Trophoblast cell (in vitro differentiated cells and primary cell): ENCODE data around the gene PPP1R7.
A peak's percentile ranks its signal among the peaks of the same experiment; 100 is the strongest.

Source experiments
- DNase-seq, 2 donors: peaks; one replicate each; pipeline ENCODE4 v3.0.0-alpha.2; 2016
- H2AFZ ChIP-seq: 2 replicates; pipeline ENCODE4 v1.6.1; 2013; ENCODE audit warnings: low read length, moderate library complexity, mild to moderate bottlenecking; ENCODE audit not compliant: insufficient read depth, poor library complexity
- H2AK5ac ChIP-seq: 2 replicates; pipeline ENCODE4 v1.6.1; 2013; ENCODE audit warnings: mild to moderate bottlenecking, low read length
- H2BK120ac ChIP-seq: 2 replicates; pipeline ENCODE4 v1.6.1; 2013; ENCODE audit warnings: low read length, mild to moderate bottlenecking, moderate library complexity; ENCODE audit not compliant: insufficient read depth, poor library complexity
- H2BK12ac ChIP-seq: 2 replicates; pipeline ENCODE4 v1.6.1; 2013; ENCODE audit warnings: mild to moderate bottlenecking, low read length, moderate library complexity
- H2BK5ac ChIP-seq: 2 replicates; pipeline ENCODE4 v1.6.1; 2013; ENCODE audit warnings: low read length, low read depth, moderate library complexity, mild to moderate bottlenecking; ENCODE audit not compliant: poor library complexity
- H3K14ac ChIP-seq: 2 replicates; pipeline ENCODE4 v1.6.1; 2013; ENCODE audit warnings: mild to moderate bottlenecking, low read length
- H3K18ac ChIP-seq: 2 replicates; pipeline ENCODE4 v1.6.1; 2013; ENCODE audit warnings: mild to moderate bottlenecking, low read length
- H3K23ac ChIP-seq: 2 replicates; pipeline ENCODE4 v1.6.1; 2013; ENCODE audit warnings: low read length
- H3K27ac ChIP-seq: 2 replicates; pipeline ENCODE4 v1.5.1; 2013; ENCODE audit warnings: low read depth, mild to moderate bottlenecking, inconsistent platforms, low read length, moderate library complexity
- H3K27me3 ChIP-seq: 2 replicates; pipeline ENCODE4 v1.6.1; 2013; ENCODE audit warnings: inconsistent platforms, mild to moderate bottlenecking, low read length, moderate library complexity; ENCODE audit not compliant: insufficient read depth
- H3K36me3 ChIP-seq, 2 experiments: 1 replicate in 1 of 2; 2 replicates in 1 of 2; pipeline ENCODE4 v1.6.1; 2013; ENCODE audit warnings: low read length in 2 of 2, mild to moderate bottlenecking in 2 of 2, moderate library complexity in 1 of 2; ENCODE audit not compliant: insufficient read depth in 2 of 2, control insufficient read depth in 1 of 2
- H3K4ac ChIP-seq: 2 replicates; pipeline ENCODE4 v1.6.1; 2013; ENCODE audit warnings: low read depth, mild to moderate bottlenecking, low read length, moderate library complexity
- H3K4me1 ChIP-seq, 2 experiments: 1 replicate in 1 of 2; 2 replicates in 1 of 2; pipeline ENCODE4 v1.6.1; 2013; ENCODE audit warnings: low read length in 2 of 2, mild to moderate bottlenecking in 2 of 2, moderate library complexity in 1 of 2; ENCODE audit not compliant: insufficient read depth in 2 of 2, control insufficient read depth in 1 of 2
- H3K4me2 ChIP-seq: 2 replicates; pipeline ENCODE4 v1.6.1; 2013; ENCODE audit warnings: inconsistent platforms, mild to moderate bottlenecking, low read length, moderate library complexity
- H3K4me3 ChIP-seq: 2 replicates; pipeline ENCODE4 v1.5.1; 2013; ENCODE audit warnings: mild to moderate bottlenecking, low read depth, low read length, inconsistent platforms
- H3K79me1 ChIP-seq: one replicate; pipeline ENCODE4 v1.6.1; 2013; ENCODE audit warnings: low read length
- H3K79me2 ChIP-seq: 2 replicates; pipeline ENCODE4 v1.6.1; 2013; ENCODE audit warnings: low read length, mild to moderate bottlenecking; ENCODE audit not compliant: control insufficient read depth, insufficient read depth, poor library complexity
- H3K9ac ChIP-seq: 2 replicates; pipeline ENCODE4 v1.6.1; 2013; ENCODE audit warnings: mild to moderate bottlenecking, low read length
- H3K9me3 ChIP-seq: 2 replicates; pipeline ENCODE4 v1.6.1; 2013; ENCODE audit warnings: low read depth, mild to moderate bottlenecking, control low read depth, inconsistent platforms, low read length; ENCODE audit not compliant: insufficient read depth
- H4K12ac ChIP-seq: 2 replicates; pipeline ENCODE4 v1.6.1; 2013; ENCODE audit warnings: low read depth, mild to moderate bottlenecking, low read length, moderate library complexity
- H4K8ac ChIP-seq: 2 replicates; pipeline ENCODE4 v1.6.1; 2013; ENCODE audit warnings: low read depth, mild to moderate bottlenecking, low read length, moderate library complexity
- H4K91ac ChIP-seq: one replicate; pipeline ENCODE4 v1.6.1; 2013; ENCODE audit warnings: low read depth, mild to moderate bottlenecking, low read length, moderate library complexity
- WGBS: extraction: QIAGEN DNeasy Blood & Tissue Kit; methylation state at CpG from one replicate; pipeline ENCODE4 v1.1.7; 2013; ENCODE audit warnings: missing lambda C conversion rate; ENCODE audit not compliant: insufficient read length, insufficient coverage; ENCODE audit errors: extremely low coverage; 5-methylcytosine and 5-hydroxymethylcytosine counted together

PPP1R7 gene

GRCh38 chr2:241161646-241162281, 11.5 kb downstream of the PPP1R7 start:
- WGBS: no CpG with 5 or more reads among the region's 9 CpGs
- Histone ChIP-seq H3K79me1 (no peaks in the 10 kb centered on the region), H2BK12ac (no peak overlapping the region), H3K14ac (no peak overlapping the region), H3K79me2 (no peaks in the 10 kb centered on the region), H4K91ac (no peak overlapping the region), H3K27ac (no peak overlapping the region), H3K9ac (no peak overlapping the region), H3K27me3 (no peaks in the 10 kb centered on the region), H3K36me3 (peaks cover 44 to 60% of the 10 kb centered on the region in 2 experiments), H2AK5ac (no peak overlapping the region), H2BK120ac (no peak overlapping the region), H3K4ac (no peak overlapping the region), H3K4me1 (no peaks in the 10 kb centered on the region), H2BK5ac (no peak overlapping the region), H3K4me3 (no peak overlapping the region), H2AFZ (no peak overlapping the region), H3K4me2 (no peak overlapping the region), H3K9me3 (peaks cover under 1% of the 10 kb centered on the region), H3K23ac (no peak overlapping the region), H4K12ac (peak overlapping the region; percentile 20), H4K8ac (no peak overlapping the region), H3K18ac (no peak overlapping the region)
- no peak for DNase-seq

GRCh38 chr2:241163601-241164118, 13.4 kb downstream of the PPP1R7 start:
- no peak overlapping the region for H3K27ac ChIP-seq
- H3K36me3 ChIP-seq: peaks cover 44 to 56% of the 10 kb centered on the region in 2 experiments
- no peaks in the 10 kb centered on the region for H3K9me3 ChIP-seq
- no peak overlapping the region for H3K9ac ChIP-seq
- H4K91ac ChIP-seq: no peak overlapping the region
- H3K79me1 ChIP-seq: no peaks in the 10 kb centered on the region
- no peak for DNase-seq
- H3K4ac ChIP-seq: no peak overlapping the region
- H3K4me1 ChIP-seq: no peaks in the 10 kb centered on the region
- H2BK5ac ChIP-seq: no peak overlapping the region
- no peak overlapping the region for H3K23ac ChIP-seq
- no peaks in the 10 kb centered on the region for H3K27me3 ChIP-seq
- H3K4me2 ChIP-seq: no peak overlapping the region
- H2AK5ac ChIP-seq: no peak overlapping the region
- H3K18ac ChIP-seq: no peak overlapping the region
- H3K79me2 ChIP-seq: no peaks in the 10 kb centered on the region
- H4K8ac ChIP-seq: no peak overlapping the region
- H2BK12ac ChIP-seq: no peak overlapping the region
- no peak overlapping the region for H3K4me3 ChIP-seq
- no peak overlapping the region for H2AFZ ChIP-seq
- WGBS: no CpG with 5 or more reads among the region's 3 CpGs
- no peak overlapping the region for H2BK120ac ChIP-seq
- no peak overlapping the region for H4K12ac ChIP-seq
- no peak overlapping the region for H3K14ac ChIP-seq

- H3K4me3 ChIP-seq: no peak overlapping the region
- H3K36me3 ChIP-seq: peaks cover 37 to 52% of the 10 kb centered on the region in 2 experiments
- no peak overlapping the region for H3K18ac ChIP-seq
- no peak overlapping the region for H4K12ac ChIP-seq
- no peak overlapping the region for H2BK12ac ChIP-seq
- no peak overlapping the region for H3K4me2 ChIP-seq
- no peaks in the 10 kb centered on the region for H3K79me1 ChIP-seq
- no peak overlapping the region for H2BK120ac ChIP-seq
- H3K23ac ChIP-seq: no peak overlapping the region
- H2BK5ac ChIP-seq: no peak overlapping the region
- no peaks in the 10 kb centered on the region for H3K27me3 ChIP-seq
- peak overlapping the region; percentile 60 for H3K9ac ChIP-seq
- WGBS: no CpG with 5 or more reads among the region's 15 CpGs
- H2AFZ ChIP-seq: no peak overlapping the region
- no peaks in the 10 kb centered on the region for H3K4me1 ChIP-seq
- H4K91ac ChIP-seq: no peak overlapping the region
- H3K4ac ChIP-seq: no peak overlapping the region
- H2AK5ac ChIP-seq: no peak overlapping the region
- no peak overlapping the region for H3K14ac ChIP-seq
- no peak for DNase-seq
- H3K9me3 ChIP-seq: peaks cover 2% of the 10 kb centered on the region
- H4K8ac ChIP-seq: no peak overlapping the region
- H3K79me2 ChIP-seq: no peaks in the 10 kb centered on the region
- H3K27ac ChIP-seq: no peak overlapping the region
Measured at GRCh38 chr2:241168366-241168765, 18.1 kb downstream of the PPP1R7 start.

GRCh38 chr2:241173557-241173956, 23.3 kb downstream of the PPP1R7 start:
- H4K12ac ChIP-seq: no peak overlapping the region
- no CpG with 5 or more reads among the region's 2 CpGs for WGBS
- H3K18ac ChIP-seq: no peak overlapping the region
- H4K91ac ChIP-seq: no peak overlapping the region
- H3K9me3 ChIP-seq: peaks cover 4% of the 10 kb centered on the region
- no peak overlapping the region for H2BK12ac ChIP-seq
- no peaks in the 10 kb centered on the region for H3K79me1 ChIP-seq
- H3K14ac ChIP-seq: no peak overlapping the region
- no peak overlapping the region for H3K4me3 ChIP-seq
- no peak overlapping the region for H3K23ac ChIP-seq
- H2BK120ac ChIP-seq: no peak overlapping the region
- H3K9ac ChIP-seq: no peak overlapping the region
- no peak overlapping the region for H3K27ac ChIP-seq
- H3K79me2 ChIP-seq: no peaks in the 10 kb centered on the region
- no peak overlapping the region for H3K4me2 ChIP-seq
- DNase-seq: no peak
- no peaks in the 10 kb centered on the region for H3K27me3 ChIP-seq
- no peak overlapping the region for H3K4ac ChIP-seq
- no peaks in the 10 kb centered on the region for H3K4me1 ChIP-seq
- no peak overlapping the region for H2BK5ac ChIP-seq
- no peak overlapping the region for H4K8ac ChIP-seq
- H3K36me3 ChIP-seq: peaks cover 14 to 34% of the 10 kb centered on the region in 2 experiments
- no peak overlapping the region for H2AFZ ChIP-seq
- H2AK5ac ChIP-seq: no peak overlapping the region
